GDM1 (cell line): ENCODE results near the gene TSPAN7.

ENCODE experiments used
- DNase-seq: peaks from one replicate; lab custom pipeline; 2025; lab: John Stamatoyannopoulos, UW

TSPAN7 gene

GRCh38 chrX:38594434-38594833, 33.1 kb downstream of the TSPAN7 start:
- DNase-seq = no peak

GRCh38 chrX:38595801-38596200, 34.5 kb downstream of the TSPAN7 start:
- no peak for DNase-seq

GRCh38 chrX:38596939-38597338, 35.6 kb downstream of the TSPAN7 start:
- DNase-seq = no peak

- DNase-seq = no peak
Observed at GRCh38 chrX:38599796-38600755, 38.7 kb downstream of the TSPAN7 start.

GRCh38 chrX:38601866-38602265, 40.5 kb downstream of the TSPAN7 start:
- no peak for DNase-seq

- DNase-seq = no peak
Observed at GRCh38 chrX:38606821-38607220, 45.5 kb downstream of the TSPAN7 start.

GRCh38 chrX:38607976-38608375, 46.6 kb downstream of the TSPAN7 start:
- DNase-seq = no peak

GRCh38 chrX:38610849-38611248, 49.5 kb downstream of the TSPAN7 start:
- no peak for DNase-seq

GRCh38 chrX:38612281-38612680, 50.9 kb downstream of the TSPAN7 start:
- no peak for DNase-seq

- DNase-seq = no peak
Observed at GRCh38 chrX:38614485-38614884, 53.1 kb downstream of the TSPAN7 start.

- DNase-seq = no peak
Observed at GRCh38 chrX:38616904-38617303, 55.6 kb downstream of the TSPAN7 start.

GRCh38 chrX:38618180-38618579, 56.8 kb downstream of the TSPAN7 start:
- peak; percentile 18 for DNase-seq

- no peak for DNase-seq
Observed at GRCh38 chrX:38620623-38621022, 59.3 kb downstream of the TSPAN7 start.

GRCh38 chrX:38626296-38626695, 65.0 kb downstream of the TSPAN7 start:
- DNase-seq = no peak

- no peak for DNase-seq
Observed at GRCh38 chrX:38627683-38628082, 66.3 kb downstream of the TSPAN7 start.

- no peak for DNase-seq
Observed at GRCh38 chrX:38628587-38628986, 67.2 kb downstream of the TSPAN7 start.

- no peak for DNase-seq
Observed at GRCh38 chrX:38632516-38632915, 71.2 kb downstream of the TSPAN7 start.

GRCh38 chrX:38634665-38635064, 73.3 kb downstream of the TSPAN7 start:
- DNase-seq = no peak

GRCh38 chrX:38636949-38637819, 75.8 kb downstream of the TSPAN7 start:
- no peak for DNase-seq

GRCh38 chrX:38638952-38639529, 77.7 kb downstream of the TSPAN7 start:
- no peak for DNase-seq

GRCh38 chrX:38639730-38640129, 78.4 kb downstream of the TSPAN7 start:
- DNase-seq = no peak

- no peak for DNase-seq
Observed at GRCh38 chrX:38641197-38641596, 79.9 kb downstream of the TSPAN7 start.
